ENCODE results near the gene CACHD1. TPM values are rescaled to one million over a fixed set of nuclear protein-coding genes. Genes with fewer than 3 reads are reported as not detected.

The CACHD1 gene
- polyA plus RNA-seq, 1 donor from 2014 or later: 12.7 TPM

DNA sequence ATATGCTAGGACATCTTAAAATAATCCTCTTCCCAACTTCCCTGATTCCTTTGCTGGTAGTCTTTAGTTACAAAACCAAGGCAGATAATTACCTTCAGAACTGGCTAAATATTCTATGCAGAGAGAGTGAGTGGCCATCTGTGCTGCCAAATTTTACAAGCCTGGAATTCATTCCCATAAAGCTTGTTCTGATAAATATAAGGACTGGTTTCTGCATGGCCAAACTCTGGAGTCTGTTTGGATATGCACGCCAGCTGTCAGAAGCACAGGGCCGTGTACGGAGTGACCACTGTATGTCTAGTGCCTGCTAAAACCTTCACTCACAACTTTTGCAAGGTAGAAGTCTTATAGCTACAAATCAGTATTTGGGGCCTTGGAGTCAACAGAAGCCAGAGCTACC, 208.4 kb downstream of the CACHD1 start:
- H4K20me1 ChIP-seq (ENCODE audit: insufficient read depth): no peaks in the 10 kb centered on the region
- no peaks in the 10 kb centered on the region for H3K79me2 ChIP-seq (replicated peaks; ENCODE audit: insufficient read depth, low read length)
- H3K9me3 ChIP-seq (ENCODE audit: low read length): no peaks in the 10 kb centered on the region
- TF ChIP-seq MXI1 (conservative IDR thresholded peaks at IDR 0.05; ENCODE audit: poor library complexity, severe bottlenecking): no peak
- no peak for TF ChIP-seq POLR2AphosphoS5 (IDR thresholded peaks at IDR 0.05)
- no peak for TF ChIP-seq RAD21 (conservative IDR thresholded peaks at IDR 0.05)
- TF ChIP-seq EP300 (conservative IDR thresholded peaks at IDR 0.05; ENCODE audit: poor library complexity, severe bottlenecking): no peak
- TF ChIP-seq EZH2 (IDR thresholded peaks at IDR 0.05; ENCODE audit: borderline replicate concordance, insufficient read depth, low read length, poor library complexity, severe bottlenecking): no peak
- no peak for TF ChIP-seq SMC3 (conservative IDR thresholded peaks at IDR 0.05; ENCODE audit: poor library complexity)
- no peak for TF ChIP-seq TAF1 (IDR thresholded peaks at IDR 0.05; ENCODE audit: low read depth)
- TF ChIP-seq, protein P1, sequence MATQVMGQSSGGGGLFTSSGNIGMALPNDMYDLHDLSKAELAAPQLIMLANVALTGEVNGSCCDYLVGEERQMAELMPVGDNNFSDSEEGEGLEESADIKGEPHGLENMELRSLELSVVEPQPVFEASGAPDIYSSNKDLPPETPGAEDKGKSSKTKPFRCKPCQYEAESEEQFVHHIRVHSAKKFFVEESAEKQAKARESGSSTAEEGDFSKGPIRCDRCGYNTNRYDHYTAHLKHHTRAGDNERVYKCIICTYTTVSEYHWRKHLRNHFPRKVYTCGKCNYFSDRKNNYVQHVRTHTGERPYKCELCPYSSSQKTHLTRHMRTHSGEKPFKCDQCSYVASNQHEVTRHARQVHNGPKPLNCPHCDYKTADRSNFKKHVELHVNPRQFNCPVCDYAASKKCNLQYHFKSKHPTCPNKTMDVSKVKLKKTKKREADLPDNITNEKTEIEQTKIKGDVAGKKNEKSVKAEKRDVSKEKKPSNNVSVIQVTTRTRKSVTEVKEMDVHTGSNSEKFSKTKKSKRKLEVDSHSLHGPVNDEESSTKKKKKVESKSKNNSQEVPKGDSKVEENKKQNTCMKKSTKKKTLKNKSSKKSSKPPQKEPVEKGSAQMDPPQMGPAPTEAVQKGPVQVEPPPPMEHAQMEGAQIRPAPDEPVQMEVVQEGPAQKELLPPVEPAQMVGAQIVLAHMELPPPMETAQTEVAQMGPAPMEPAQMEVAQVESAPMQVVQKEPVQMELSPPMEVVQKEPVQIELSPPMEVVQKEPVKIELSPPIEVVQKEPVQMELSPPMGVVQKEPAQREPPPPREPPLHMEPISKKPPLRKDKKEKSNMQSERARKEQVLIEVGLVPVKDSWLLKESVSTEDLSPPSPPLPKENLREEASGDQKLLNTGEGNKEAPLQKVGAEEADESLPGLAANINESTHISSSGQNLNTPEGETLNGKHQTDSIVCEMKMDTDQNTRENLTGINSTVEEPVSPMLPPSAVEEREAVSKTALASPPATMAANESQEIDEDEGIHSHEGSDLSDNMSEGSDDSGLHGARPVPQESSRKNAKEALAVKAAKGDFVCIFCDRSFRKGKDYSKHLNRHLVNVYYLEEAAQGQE (IDR thresholded peaks at IDR 0.05; ENCODE audit: borderline replicate concordance): no peak
- TF ChIP-seq, protein P2, sequence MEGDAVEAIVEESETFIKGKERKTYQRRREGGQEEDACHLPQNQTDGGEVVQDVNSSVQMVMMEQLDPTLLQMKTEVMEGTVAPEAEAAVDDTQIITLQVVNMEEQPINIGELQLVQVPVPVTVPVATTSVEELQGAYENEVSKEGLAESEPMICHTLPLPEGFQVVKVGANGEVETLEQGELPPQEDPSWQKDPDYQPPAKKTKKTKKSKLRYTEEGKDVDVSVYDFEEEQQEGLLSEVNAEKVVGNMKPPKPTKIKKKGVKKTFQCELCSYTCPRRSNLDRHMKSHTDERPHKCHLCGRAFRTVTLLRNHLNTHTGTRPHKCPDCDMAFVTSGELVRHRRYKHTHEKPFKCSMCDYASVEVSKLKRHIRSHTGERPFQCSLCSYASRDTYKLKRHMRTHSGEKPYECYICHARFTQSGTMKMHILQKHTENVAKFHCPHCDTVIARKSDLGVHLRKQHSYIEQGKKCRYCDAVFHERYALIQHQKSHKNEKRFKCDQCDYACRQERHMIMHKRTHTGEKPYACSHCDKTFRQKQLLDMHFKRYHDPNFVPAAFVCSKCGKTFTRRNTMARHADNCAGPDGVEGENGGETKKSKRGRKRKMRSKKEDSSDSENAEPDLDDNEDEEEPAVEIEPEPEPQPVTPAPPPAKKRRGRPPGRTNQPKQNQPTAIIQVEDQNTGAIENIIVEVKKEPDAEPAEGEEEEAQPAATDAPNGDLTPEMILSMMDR (IDR thresholded peaks at IDR 0.05; ENCODE audit: poor library complexity, severe bottlenecking): no peak
- H3K4me2 ChIP-seq (ENCODE audit: low read length): no peak overlapping the region
- H3K9ac ChIP-seq (ENCODE audit: low read length): no peak overlapping the region
- no peaks in the 10 kb centered on the region for H3K27me3 ChIP-seq (ENCODE audit: insufficient read depth, low read depth, low read length)
- H2AFZ ChIP-seq (ENCODE audit: low read depth, low read length): no peak overlapping the region
- H3K27ac ChIP-seq (ENCODE audit: low read length): no peak overlapping the region
- H3K36me3 ChIP-seq (ENCODE audit: insufficient read depth, low read length): peaks cover 7% of the 10 kb centered on the region
- H3F3A ChIP-seq (ENCODE audit: insufficient read depth, low read length, poor library complexity, severe bottlenecking): no peaks in the 10 kb centered on the region
- H3K9me2 ChIP-seq (ENCODE audit: insufficient read depth, low read length): no peaks in the 10 kb centered on the region
- H3K4me3 ChIP-seq (ENCODE audit: low read length): no peak overlapping the region

DNA sequence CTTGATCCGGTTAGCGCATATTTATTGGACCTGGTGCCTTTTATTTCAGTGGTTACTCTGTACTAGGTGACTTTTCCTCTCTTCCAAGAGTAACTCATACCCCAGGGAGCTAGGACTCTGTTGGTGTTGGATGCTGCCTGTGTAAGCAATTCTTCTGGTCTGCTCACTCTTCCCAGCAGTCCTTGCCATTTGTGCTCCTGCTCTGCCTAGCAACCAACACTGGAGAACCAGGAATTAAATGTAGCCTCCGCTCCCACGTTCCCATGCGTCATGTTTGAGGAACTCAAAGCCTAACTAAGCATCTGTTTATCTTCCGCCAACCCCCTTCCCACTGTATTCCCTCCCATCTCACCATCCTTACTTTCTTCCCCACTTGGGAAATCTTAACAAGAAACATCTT, 209.2 kb downstream of the CACHD1 start:
- Histone ChIP-seq H3K27ac (ENCODE audit: low read length) (no peak overlapping the region), H2AFZ (ENCODE audit: low read depth, low read length) (no peak overlapping the region), H3K4me2 (ENCODE audit: low read length) (no peak overlapping the region), H3K27me3 (ENCODE audit: insufficient read depth, low read depth, low read length) (no peaks in the 10 kb centered on the region), H4K20me1 (ENCODE audit: insufficient read depth) (no peaks in the 10 kb centered on the region), H3K79me2 (replicated peaks; ENCODE audit: insufficient read depth, low read length) (no peaks in the 10 kb centered on the region), H3K9ac (ENCODE audit: low read length) (no peak overlapping the region), H3K4me3 (ENCODE audit: low read length) (no peak overlapping the region), H3K36me3 (ENCODE audit: insufficient read depth, low read length) (peaks cover 7% of the 10 kb centered on the region), H3F3A (ENCODE audit: insufficient read depth, low read length, poor library complexity, severe bottlenecking) (no peaks in the 10 kb centered on the region), H3K9me2 (ENCODE audit: insufficient read depth, low read length) (no peaks in the 10 kb centered on the region), H3K9me3 (ENCODE audit: low read length) (no peaks in the 10 kb centered on the region)
- no peak for TF ChIP-seq EP300 (conservative IDR thresholded peaks at IDR 0.05; ENCODE audit: poor library complexity, severe bottlenecking)
- TF ChIP-seq, protein P1 (IDR thresholded peaks at IDR 0.05; ENCODE audit: borderline replicate concordance): no peak
- TF ChIP-seq EZH2 (IDR thresholded peaks at IDR 0.05; ENCODE audit: borderline replicate concordance, insufficient read depth, low read length, poor library complexity, severe bottlenecking): no peak
- TF ChIP-seq, protein P2 (IDR thresholded peaks at IDR 0.05; ENCODE audit: poor library complexity, severe bottlenecking): no peak
- TF ChIP-seq POLR2AphosphoS5 (IDR thresholded peaks at IDR 0.05): no peak
- TF ChIP-seq MXI1 (conservative IDR thresholded peaks at IDR 0.05; ENCODE audit: poor library complexity, severe bottlenecking): no peak

Measured in neural cell (in vitro differentiated cells).